NCI-H748 treated with DMSO at 0.1 percent for 48 hours (cell line): ENCODE data around the gene ADAMTS6.
"Not testable (repeated sequence)": the region's sequence is repeated elsewhere in the genome, so short reads cannot be mapped to it uniquely, and the experiment has no call there.

Experiments used
- DNase-seq: peaks from one replicate; lab custom pipeline; 2025; lab: John Stamatoyannopoulos, UW

ADAMTS6 gene, protein sequence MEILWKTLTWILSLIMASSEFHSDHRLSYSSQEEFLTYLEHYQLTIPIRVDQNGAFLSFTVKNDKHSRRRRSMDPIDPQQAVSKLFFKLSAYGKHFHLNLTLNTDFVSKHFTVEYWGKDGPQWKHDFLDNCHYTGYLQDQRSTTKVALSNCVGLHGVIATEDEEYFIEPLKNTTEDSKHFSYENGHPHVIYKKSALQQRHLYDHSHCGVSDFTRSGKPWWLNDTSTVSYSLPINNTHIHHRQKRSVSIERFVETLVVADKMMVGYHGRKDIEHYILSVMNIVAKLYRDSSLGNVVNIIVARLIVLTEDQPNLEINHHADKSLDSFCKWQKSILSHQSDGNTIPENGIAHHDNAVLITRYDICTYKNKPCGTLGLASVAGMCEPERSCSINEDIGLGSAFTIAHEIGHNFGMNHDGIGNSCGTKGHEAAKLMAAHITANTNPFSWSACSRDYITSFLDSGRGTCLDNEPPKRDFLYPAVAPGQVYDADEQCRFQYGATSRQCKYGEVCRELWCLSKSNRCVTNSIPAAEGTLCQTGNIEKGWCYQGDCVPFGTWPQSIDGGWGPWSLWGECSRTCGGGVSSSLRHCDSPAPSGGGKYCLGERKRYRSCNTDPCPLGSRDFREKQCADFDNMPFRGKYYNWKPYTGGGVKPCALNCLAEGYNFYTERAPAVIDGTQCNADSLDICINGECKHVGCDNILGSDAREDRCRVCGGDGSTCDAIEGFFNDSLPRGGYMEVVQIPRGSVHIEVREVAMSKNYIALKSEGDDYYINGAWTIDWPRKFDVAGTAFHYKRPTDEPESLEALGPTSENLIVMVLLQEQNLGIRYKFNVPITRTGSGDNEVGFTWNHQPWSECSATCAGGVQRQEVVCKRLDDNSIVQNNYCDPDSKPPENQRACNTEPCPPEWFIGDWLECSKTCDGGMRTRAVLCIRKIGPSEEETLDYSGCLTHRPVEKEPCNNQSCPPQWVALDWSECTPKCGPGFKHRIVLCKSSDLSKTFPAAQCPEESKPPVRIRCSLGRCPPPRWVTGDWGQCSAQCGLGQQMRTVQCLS (N-terminal part only)

GRCh38 chr5:65481635-65482295 is at the start of gene ADAMTS6:
ADAMTS6 (minus strand) TSS chr5:65481920; CDS start chr5:65473673, 8,247 bp downstream.
- peak; percentile 68 for DNase-seq

- no peak for DNase-seq
These were observed 49.2 kb upstream of the ADAMTS6 start for GRCh38 chr5:65530904-65531303.

DNA sequence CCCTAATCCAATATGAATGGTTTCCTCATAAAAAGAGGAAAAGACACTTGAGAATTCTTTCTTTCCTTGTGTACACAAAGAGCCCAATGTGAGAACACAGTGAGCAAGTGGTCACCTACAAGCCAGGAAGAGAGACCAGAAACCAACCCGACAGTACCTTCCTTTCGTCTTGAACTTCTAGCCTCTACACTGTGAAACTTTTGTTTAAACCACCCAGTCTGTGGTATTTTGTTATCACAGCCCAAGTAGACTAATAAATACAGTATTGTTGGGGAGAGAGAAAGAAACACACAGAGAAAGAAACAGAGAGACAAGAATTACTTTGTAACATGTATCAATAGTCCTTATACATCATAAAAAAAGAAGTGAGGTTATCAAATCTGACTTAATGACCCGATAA is 44.0 kb upstream of the ADAMTS6 start:
- DNase-seq, result no peak

DNA sequence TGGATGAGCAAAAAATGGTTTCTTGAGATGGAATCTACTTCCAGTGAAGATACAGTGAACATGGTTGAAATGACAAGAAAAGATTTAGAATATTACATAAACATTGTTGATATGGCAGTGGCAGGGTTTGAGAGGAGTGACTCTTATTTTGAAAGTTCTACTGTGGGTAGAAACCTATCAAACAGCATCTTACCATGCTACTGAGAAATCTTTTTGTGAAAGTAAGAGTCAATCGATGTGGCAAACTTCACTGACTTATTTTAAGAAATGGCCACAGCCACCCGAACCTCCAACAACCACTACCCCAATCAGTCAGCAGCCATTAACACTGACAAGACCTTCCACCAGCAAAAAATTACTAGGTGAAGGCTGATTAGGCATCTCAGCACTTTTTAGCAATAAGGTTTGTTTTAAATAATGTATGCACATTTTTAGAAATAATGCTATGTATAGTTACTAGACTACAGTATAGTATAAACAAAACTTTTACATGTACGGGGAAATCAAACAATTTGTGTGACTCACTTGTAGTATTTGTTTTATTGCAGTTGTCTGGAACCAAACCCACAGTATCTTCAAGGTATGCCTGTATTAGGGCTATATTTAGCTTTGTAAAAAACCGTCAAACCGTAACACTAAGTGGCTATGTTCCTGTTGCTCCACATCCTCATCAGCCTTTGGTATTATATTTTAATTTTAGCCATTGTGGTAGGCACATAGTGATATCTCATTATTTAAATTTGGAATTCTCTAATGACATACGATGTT is 30.6 kb upstream of the ADAMTS6 start:
- DNase-seq, result no peak

DNA sequence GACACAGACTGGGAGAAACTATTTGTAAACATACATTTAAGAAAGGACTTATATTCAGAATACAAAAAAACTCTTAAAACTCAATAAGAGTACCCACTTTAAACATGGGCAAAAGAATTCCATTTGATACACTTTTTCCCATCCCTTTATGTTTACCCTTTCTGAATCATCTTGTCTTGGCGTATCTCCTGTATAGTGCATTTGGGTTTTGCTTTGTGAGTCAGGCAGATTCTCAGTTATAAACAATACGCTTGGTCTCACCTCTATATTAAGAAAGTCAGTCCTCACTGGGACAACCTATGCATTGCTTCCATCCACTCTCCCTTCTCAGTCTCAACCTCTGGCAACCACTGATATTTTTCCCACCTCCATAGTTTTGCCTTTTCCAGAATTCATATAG is 27.3 kb upstream of the ADAMTS6 start:
- DNase-seq, result no peak

DNA sequence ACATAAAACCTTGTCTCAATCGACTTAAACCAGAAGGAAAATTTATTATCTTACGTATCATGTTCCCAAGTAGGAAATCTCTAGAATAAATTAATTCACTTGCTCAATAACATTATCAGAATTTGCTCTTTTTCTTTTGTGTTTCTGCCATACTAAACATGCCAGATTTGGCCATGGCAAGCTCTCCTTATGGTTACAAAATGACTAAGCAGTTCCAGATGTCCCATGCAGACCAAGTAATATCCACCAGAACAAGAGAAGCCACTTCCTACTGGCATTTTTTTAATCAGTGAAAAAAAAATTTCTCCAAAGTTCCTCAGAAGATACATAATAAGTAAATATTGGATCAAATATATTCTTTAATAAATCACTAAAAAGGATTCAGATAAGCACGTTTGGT is 25.2 kb upstream of the ADAMTS6 start:
- DNase-seq, result no peak

DNA sequence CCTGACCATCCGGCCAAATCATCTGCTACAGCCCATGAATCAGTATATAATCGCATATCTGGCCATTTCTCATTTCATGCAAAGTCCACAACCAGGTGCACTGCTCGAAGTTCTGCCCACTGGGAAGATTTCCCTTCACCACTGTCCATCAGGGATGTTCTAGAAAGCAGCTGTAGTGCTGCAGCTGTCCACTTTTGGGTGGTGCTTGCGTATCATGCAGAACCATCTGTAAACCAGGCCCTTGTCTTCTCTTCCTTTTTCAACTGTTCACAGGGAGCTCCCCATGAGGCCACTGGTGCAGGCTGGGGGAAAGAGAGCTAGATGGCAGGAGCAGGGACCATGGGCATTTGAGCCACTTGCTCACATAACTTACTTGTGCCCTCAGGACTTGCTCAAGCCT is 7.4 kb upstream of the ADAMTS6 start:
- no peak for DNase-seq

DNA sequence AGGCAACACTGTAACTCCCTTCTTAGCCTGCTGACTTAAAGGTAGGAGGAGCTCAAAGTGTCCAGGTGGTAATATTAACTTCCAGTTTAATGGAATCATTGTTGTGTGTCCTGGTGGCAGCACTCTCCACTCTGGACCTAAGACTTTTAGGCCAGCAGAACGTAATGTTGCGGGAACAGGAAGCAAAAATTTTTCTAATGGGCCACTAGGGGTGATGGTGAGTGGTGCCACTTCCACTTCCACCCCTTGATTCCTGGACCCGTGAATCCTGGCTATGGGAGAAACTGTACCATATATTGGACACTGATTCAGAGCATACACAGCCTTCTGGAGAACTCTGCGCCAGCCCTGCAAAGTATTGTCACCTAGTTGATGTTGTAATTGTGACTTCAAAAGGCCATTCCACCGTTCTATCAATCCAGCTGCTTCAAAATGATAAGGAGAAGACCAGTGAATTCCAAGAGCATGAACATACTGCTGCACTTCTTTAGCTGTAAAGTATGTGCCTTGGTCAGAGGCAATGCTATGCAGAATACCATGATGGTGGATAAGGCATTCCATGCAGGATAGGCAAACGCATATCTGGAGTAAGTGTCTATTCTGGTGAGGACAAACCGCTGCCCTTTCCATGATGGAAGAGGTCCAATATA is 6.4 kb upstream of the ADAMTS6 start:
- DNase-seq, result not testable (repeated sequence)

DNA sequence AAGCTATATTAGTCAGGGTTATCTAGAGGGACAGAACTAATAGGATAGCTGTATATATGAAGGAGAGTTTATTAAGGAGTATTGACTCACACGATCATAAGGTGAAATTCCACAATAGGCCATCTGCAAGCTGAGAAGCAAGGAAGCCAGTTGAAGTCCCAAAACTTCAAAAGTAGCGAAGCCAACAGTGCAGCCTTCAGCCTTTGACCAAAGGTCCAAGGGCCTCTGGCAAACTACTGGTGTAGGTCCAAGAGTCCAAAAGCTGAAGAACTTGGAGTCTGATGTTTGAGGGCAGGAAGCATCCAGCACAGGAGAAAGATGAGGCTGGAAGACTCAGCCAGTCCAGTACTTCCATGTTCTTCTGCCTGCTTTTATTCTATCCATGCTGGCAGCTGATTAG is 5.1 kb upstream of the ADAMTS6 start:
- not testable (repeated sequence) for DNase-seq

- DNase-seq, result no peak
These were observed 3.7 kb upstream of the ADAMTS6 start for GRCh38 chr5:65485405-65485804.

GRCh38 chr5:65483546-65484346 is 2.0 kb upstream of the ADAMTS6 start:
- peak; percentile 75 for DNase-seq

DNA sequence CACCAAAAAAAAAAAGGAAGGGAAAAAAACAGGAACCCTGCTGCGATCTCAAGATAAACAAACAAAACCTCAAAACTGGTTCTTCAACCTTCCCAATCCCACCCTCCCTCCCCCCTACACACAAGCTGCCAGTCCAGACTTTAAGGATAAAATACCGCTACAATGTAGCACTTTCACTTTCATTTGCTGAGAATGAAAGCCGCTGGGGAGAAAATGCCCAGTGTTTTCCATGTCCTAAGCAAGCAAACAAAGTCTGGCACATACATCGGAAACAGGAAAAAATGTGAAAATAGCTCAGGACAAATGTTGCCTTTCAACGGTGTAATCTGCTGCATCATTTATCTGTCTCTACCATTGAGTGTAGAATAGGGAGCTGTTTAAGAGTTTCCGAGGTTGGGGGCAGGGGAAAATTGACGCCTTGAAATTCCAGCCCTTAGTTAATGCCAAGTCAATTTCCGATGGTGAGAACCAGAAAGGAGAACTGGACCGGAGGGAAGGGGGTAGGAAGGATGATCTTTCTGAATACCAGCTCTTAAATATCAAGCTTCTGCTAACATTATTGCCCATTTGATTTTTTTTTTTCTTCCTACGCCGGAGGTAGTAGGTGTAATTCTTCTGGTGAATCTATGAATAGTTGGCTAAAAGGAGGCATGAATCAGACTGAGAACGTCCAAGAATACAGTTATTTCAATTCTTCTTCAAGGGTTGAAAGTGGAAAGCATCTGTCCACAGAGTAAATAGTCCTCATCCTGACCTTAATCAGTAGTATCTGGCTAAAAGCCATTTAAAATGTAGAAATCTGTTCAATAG is 1.2 kb upstream of the ADAMTS6 start:
- peak; percentile 44 for DNase-seq

- no peak for DNase-seq
These were observed 596 bp upstream of the ADAMTS6 start for GRCh38 chr5:65482296-65482735.

- DNase-seq, result no peak
These were observed 544 bp downstream of the ADAMTS6 start for GRCh38 chr5:65481171-65481581.

- peak; percentile 40 for DNase-seq
These were observed 1.3 kb downstream of the ADAMTS6 start for GRCh38 chr5:65480306-65480865.

GRCh38 chr5:65479527-65479926 is 2.2 kb downstream of the ADAMTS6 start:
- DNase-seq, result no peak

- DNase-seq, result no peak
These were observed 3.4 kb downstream of the ADAMTS6 start for GRCh38 chr5:65478336-65478735.

DNA sequence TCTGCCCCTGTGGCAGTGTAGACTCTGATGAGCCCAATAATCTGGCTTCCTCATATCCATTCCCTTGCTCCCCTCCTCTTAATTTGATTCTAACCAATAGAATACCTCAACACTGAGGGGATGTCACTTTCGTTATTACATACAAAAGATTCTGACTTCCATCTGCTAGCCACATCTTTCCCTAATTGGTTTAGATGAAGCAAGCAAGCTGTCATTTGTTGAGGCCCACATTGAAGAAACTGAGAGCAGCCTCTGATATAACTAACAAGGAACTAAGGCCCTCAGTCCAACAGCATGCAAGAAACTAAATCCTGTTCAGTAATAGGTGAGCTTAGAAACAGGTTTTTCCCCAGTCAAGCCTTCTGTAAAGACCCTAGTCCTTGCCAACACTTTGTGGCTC is 5.8 kb downstream of the ADAMTS6 start:
- no peak for DNase-seq

- DNase-seq, result no peak
These were observed 6.4 kb downstream of the ADAMTS6 start for GRCh38 chr5:65475336-65475735.
